NCI-H1417 treated with DMSO at 0.1 percent for 48 hours (cell line): Measurements from ENCODE around the gene USP30.

Experiments
- DNase-seq: peaks from one replicate; lab custom pipeline; 2025; lab: John Stamatoyannopoulos, UW

The USP30 gene

DNA sequence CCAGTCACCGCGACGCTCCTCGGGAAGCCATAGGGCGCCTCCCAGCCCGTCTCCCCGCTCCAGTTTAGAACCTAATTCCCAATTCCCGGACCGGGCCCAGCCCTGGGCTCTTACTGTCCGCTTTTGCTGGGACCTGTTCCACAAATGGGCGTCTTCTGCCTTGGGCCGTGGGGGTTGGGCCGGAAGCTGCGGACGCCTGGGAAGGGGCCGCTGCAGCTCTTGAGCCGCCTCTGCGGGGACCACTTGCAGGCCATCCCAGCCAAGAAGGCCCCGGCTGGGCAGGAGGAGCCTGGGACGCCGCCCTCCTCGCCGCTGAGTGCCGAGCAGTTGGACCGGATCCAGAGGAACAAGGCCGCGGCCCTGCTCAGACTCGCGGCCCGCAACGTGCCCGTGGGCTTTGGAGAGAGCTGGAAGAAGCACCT lies 45.8 kb downstream of the USP30 start:
- DNase-seq = no peak

DNA sequence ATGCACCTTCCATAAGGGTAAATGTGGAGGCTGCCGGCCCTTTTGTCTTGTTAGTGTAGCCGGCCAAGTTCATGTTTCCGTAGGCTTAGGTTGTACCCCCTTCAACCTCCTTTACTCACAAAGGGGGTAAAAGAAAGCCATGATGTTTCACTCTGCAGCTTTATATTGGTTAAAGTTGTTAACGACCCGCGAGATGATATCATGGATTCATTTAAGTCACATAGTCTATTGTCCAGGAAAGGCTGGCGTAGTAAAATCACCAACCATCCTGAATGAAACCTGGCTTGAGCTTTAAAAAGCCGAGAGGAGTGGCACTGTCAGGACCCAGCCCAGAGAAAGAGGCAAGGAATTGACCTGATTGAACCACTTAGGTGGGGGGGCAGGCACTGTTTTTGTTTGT lies 46.3 kb downstream of the USP30 start:
- no peak for DNase-seq

DNA sequence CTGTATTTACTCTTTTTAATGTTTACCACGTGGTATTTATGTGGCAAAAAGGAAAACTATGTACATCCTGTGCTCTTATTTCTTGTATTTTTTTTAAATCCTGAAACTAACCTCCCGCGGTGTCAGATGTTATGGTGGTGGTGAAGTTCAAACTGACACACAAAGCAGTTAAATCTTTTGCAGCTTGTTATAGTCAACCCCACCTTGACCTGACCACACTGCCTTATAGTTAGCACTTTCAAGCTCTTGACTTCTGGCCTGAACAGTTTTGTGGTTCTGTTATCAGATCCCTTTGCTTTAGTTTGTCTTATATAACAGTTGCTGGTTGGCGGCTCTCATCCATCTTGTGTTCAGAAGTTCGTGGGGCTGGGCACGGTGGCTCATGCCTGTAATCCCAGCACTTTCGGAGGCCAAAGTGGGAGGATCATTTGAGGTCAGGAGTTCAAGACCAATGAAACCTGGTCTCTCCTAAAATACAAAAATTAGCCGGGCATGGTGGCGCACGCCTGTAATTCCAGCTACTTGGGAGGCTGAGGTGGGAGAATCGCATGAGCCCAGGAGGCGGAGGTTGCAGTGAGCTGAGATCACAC lies 47.1 kb downstream of the USP30 start:
- no peak for DNase-seq

DNA sequence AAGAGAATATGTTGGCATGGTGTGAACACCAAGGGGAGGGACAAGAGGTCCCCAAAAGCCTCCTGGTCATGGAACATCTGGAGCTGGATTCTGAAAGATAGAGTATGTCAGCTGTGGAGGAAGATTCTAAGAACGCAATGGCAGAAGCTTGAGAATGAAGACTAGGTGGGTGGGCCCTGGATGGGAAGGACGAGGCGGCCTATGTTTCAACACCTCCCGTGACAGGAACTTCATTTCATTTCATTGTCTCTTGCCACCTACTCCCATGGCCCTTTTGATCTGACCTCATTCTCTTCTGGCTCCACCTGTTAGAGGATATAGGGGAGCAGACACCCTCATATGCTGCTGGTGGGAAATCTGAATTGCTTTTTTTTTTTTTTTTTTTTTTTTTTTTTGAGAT lies 48.4 kb downstream of the USP30 start:
- no peak for DNase-seq

DNA sequence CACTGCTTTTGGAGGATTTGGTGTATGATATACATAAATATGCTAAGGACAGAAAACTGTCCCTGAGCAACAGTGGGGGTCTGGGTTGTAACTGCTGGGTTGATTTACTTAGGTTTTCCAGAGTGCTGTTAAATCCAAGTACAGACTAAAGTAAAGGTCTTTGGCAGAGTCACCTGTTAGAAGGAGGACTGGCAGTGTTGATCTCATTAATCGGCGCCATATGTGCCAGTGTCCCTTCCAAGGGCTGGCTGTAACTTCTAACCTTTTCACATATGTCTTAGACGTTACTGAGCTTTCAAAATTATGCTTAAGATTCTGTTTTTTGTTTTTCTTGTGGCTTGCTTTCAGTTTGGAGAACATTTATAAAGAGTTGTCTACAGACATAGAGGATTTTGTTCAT lies 50.1 kb downstream of the USP30 start:
- DNase-seq = no peak

DNA sequence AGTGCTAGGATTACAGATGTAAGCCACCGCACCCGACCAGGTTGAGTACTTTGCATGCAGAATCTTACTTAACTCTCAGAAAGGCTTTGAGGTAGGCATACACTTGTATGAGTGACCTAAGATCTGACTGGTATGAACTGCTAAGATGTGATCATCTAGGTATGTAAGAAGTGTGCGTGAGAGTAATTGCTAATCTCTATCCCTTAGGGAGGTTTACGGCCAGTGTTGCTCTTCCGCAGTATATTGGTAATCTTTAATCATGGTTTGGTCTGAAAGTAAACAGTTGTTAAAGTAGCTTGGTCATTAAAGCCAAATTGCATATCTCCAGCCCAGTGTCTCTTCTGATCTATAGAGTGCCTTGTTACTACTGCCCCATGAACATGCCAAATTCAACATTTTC lies 52.8 kb downstream of the USP30 start:
- no peak for DNase-seq

DNA sequence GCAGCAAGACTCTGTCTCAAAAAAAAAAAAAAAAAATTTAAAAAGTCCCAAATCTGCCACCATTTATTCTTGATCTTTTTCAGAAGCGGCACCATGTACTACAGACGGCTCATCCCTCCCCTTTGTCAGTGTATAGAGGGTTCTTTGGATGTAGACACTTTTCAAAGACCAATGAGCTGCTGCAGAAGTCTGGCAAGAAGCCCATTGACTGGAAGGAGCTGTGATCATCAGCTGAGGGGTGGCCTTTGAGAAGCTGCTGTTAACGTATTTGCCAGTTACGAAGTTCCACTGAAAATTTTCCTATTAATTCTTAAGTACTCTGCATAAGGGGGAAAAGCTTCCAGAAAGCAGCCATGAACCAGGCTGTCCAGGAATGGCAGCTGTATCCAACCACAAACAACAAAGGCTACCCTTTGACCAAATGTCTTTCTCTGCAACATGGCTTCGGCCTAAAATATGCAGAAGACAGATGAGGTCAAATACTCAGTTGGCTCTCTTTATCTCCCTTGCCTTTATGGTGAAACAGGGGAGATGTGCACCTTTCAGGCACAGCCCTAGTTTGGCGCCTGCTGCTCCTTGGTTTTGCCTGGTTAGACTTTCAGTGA lies 57.5 kb downstream of the USP30 start:
- no peak for DNase-seq

DNA sequence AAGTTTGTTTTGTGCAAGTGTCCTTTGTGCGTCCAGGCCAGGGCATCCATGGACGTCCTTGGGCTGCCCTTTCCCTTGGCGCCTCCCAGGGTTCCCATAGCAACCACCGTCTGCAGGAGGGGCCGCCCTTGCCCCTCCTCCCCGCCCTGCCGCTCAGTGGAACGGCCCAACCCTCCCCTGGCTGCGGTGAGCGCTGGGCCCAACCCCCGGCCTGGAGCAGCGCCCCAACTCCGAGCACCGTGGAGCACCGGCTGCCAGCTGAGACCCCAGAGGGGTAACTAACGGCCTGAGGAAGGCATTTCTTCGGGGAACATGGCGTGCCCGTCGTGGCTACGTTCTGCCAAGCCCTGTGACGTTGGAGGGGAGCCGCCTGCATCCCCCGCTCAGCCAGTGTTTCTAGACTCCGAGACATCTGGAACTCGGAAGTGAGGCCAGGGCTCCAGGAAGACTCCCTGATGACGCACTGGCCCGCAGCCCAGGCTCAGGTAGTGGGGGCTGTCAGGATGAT lies 58.7 kb downstream of the USP30 start:
- no peak for DNase-seq

DNA sequence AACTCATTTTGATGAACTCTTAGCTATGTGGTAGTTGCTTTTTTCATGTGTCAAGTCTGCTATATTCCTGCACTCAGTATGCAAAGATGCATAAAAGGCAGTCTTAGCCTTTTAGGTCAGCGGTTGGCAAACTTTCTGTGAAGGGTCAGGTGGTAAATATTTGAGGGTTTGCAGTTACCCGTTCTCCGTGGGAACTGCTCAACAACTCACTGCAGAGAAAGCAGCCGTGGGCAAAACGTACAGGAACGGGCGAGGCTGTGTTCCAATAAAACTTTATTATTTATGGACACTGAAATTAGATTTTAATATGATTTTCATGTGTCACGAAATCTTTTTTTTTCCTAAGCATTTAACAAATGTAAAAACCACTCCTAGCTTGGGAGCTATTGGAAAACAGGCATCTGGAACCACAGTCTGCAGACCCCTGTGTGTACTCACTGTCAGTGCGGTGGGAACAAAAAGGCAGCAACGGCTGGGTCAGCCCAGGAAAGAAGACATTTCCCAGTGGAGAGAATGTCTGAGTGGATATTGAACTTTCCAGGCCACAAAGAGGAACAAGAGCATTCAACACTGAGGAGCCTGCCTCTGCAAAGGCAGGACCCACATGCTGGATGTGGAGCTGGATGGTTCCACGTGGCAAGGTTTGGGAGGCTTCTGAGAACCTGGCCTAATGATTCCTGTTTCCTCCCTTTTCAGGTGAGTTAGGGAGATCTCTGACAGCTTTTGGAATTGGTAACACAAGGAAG lies 60.5 kb downstream of the USP30 start:
- DNase-seq = no peak

DNA sequence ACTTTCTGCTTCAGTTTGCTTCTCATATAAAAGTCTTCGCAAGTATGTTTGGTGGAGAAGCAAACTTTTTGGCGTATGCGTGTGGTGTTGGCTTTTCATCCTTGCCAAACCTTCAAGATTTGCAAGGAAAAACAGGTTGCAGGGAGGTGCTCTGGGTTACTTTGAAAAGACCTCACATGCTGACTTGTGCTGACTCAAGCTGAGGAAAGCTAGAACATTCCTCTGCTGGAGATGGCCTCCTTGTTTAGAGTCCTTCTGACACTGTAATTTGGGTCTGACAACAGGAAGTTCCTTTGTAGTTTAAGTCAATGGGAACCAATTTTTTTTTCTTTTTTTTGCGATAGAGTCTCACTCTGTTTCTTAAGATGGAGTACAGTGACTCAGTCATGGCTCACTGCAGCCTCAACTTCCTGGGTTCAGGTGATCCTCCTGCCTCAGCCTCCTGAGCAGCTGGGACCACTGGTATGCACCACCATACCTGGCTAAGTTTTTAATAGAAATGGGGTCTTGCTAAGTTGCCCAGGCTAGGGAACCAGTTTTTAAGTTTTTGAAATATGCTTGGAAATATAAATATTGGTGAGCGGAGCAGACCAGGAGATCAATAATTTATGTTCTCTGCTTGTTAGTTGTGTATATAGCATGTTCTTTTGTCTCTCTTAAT lies 61.4 kb downstream of the USP30 start:
- DNase-seq = no peak

DNA sequence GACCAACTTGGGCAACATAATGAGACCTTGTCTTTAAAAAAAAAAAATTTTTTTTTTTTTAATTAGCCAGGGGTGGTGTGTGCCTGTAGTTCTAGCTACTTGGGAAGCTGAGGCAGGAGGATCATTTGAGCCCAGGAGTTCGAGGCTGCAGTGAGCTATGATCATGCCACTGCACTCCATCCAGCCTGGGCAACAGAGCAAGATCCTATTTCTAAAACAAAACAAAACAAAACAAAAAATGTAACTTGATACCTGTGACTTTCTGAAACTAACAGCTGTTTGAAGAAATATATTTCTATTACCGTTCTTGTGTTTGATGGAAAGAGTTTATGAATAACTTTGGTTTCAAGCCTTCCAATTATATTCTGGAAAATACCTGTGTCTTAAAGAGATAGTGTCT lies 62.3 kb downstream of the USP30 start:
- DNase-seq = no peak

DNA sequence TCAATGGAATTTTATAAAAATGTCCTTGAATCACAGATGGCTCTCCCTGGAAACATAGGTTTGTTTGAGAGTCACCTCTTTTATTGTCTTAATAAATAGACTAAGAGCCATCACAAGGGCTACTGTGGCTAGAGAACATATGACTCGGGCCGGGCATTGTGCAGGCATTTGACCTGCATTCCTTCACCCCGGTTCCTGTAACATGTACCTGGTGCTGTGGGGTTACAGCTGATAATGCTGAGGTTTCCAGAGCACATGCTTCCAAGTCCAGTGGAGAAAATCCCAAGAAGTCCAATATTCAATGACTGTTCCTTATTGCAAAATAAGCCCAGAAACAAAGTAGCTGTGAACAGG lies 63.0 kb downstream of the USP30 start:
- no peak for DNase-seq

DNA sequence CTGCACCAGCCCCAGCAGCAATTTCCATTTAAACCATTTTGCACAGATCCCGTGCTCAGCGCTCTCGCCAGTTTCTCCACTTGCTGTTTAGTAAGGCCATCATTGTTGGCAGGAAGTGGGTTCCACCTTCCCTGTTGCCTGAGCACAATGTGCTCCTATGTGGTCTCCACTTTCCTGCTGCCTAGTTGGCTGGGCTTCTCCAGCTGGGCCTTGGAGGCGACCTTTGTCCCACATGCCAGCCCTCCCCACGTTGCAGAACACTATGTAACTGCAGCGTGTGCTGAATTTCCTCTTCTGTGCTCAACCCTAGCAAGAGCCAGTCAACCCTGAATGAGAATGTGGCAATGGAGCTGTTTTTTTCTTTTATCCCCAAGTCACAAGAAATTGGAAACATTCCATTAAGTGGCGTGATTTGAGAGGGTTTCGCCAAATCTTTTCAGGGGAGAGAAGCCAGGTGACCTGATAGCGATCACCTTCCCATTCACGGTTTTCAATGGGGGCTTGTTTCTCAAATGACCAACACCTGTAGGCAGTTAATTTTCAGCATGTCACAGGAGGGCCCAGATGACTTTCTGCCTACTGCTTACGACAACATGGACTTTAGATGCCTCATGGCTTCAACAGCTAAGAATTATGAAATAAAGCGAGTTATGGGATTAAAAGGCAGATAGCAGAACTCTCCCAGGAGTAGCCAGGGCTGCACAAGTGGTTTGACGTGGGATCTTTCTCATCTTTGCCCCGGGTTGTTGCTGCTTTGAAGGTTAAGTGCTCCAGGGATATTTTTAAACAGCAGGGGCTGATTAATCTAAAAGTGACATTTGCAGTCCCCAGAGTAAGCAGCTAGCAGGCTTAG lies 63.6 kb downstream of the USP30 start, which contains the start of gene ACACB:
ACACB (plus strand) TSS at position 830 of the 853 bp plus-strand sequence. CDS start 22,819 bp downstream, outside the sequence.
- DNase-seq = no peak

DNA sequence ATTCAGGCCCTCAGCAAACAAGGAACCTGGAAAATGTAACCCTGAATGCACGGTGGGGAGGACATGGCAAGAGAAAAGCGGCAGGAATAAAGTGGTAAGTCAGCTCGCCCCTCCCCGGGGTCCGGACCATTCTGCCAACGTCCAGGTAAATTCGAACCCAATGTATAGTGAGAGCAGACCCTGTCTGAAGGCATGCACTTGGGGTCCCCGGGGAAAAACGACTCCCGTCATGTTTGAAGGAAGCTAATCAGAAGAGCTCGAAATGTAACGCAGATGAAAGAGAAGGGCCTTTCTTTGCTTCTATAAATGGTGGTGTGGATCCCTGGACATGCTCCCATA lies 64.2 kb downstream of the USP30 start:
- no peak for DNase-seq

DNA sequence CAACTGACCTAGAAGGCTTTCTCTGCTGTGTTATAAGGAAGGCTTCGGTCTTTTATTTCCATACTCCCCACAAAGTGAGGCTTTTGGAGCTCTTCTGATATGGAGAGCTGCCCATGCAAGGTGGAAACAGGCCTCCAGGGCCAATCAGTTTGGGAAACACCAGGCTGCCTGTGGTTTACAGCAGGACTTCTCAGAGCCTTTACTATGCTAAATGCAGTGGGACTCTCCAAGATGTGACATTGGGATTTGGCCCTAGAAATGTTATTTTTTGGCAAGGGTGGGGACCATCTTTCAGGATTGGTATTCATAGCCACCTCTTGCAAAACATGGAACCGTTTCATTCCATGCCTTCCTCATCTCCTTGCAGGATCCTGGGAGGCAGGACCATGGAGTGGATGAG lies 67.7 kb downstream of the USP30 start:
- no peak for DNase-seq

DNA sequence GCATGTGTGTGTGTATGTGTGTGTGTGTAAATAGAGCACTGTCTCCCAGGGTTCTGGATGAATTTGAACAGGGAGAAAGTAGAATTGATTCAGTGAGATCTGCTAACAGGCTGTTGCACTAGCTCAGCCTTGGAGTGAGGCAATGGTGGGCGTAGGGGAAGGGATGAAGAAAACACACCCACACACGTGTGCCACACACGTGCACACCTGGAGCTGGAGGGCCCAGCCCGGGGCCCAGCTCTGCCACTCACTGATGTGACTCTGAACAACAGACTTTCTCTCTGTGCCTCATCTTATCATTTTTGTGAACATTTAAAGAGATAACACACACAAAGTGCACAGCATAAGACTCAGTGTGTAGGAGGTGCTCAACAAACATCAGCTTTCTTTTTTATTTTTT lies 68.2 kb downstream of the USP30 start:
- no peak for DNase-seq

DNA sequence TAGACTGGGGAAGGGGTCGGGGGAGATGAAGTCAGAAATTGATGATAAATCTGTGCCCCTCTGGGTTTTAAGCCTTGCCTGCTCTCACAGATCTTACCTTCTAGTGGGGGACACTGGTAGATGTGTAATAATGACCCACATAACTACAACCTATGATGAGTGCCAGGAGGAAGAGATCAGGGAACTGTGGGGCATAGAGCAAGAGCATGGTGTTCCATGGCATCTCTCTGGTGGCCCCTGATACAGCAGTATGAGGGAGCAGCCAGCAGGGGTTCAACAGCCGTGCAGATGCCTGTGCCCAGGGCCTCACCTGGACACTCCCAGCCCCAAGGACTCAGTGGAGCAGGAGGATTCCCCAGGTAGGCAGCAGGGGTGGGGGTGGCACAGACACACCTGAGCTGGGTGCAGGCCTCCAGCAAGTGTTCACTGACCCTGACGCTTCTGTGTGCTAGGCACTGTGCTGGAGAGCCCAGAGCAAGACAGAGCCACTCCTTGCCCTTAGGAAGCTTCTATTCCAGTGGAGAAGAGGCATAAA lies 69.0 kb downstream of the USP30 start:
- no peak for DNase-seq

DNA sequence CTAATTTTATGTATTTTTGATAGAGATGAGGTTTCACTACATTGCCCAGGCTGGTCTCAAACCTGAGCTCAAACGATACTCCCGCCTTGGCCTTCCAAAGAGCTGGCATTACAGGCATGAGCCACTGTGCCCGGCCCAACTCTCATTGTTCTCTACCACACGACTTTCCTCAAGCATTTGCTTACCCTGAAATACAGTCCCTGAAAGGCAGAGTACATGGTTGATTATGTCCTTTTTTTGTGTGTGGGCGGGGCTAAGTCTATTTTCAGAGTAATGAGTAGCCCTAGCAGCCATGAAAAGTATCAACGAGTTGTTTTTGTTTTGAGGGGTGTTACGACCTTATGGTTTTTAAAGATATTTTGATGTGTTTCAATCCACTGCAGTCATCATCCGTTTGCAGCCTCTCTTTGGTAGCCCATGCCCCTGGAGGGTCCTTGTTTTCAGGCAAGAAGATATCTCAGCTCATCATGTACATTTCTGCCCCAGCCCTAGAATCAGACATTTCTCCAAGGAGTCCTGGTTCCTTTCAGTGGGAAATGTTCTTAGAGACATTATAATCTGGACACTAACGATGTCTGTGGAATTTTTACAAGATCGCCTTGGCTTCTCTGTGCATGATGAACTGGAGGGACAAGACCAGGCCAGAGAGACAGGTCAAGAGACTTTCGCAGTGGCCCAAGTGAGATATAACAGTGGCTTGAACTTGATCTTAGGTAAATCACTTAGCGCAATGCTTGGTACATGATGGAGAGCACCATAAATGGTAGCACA lies 72.7 kb downstream of the USP30 start:
- DNase-seq = no peak

DNA sequence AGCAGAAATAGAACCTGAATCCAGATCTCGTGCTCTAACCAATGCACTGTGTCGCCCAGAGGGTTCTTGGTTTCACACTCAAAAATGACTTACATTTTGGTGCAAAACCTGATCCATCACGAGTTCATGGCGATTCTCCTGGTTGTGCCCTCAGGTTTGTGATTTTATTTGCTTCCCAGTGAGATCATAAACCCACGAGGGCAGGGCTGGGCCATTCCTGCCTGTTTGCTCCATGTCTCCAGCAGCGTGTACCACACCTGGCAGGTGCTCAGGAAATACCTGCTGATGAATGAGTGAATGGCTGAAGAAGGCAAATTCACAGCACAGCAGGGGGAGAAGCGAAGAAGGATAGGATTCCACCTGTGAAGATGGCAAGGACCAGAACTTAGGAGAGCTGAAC lies 73.4 kb downstream of the USP30 start:
- DNase-seq = no peak

DNA sequence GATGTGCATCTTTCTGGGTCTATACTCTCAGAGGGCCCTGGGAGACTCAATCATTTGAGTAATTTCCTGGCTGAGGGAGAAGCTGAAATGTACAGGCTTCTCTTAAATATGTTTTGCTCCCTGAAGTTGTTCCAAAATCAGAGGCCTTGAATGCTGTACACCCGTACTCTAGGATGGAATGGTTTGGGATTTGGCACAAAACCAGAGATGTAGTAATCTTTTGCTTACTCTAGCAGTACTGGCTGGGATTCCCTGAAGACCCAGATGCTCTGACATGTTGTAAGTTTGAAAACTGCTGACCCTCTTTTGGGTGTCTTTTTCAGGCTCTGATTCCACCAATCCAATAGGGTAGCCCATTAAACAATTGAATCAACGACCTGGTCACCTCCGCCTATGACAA lies 74.4 kb downstream of the USP30 start:
- DNase-seq = no peak
